AG08396 (cell line): ENCODE data around the gene COQ5.
A peak's percentile ranks its signal among the peaks of the same experiment; 100 is the strongest.

Experiments used
- DNase-seq: peaks from one replicate; pipeline ENCODE4 v3.0.0; 2012; ENCODE audit warnings: low spot score, mixed read lengths

Gene COQ5

DNA sequence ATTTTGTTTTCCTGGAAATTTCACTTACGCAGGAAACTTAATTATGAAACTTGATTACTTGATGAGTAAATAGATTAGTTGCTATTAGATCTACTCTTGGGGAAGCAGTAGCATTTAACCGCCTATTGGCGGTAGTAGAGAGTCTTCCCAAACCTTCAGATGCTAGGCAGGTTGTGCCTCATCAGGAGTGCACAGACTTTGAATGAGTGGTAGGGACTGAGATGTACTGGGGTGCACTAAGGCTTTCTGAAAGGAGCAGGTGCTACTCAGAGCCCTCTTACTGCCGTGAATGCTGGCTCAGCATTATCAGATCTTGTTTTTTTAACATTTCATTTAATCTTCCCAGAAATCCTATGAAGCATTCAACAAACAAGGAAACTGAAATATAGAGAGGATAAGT, 75.0 kb downstream of the COQ5 start:
- DNase-seq = peak; percentile 38
